Measurements from ENCODE around the gene ENO3. TPM values are rescaled to one million over a fixed set of nuclear protein-coding genes. Genes with fewer than 3 reads are reported as not detected.

Gene ENO3
- total and polyA plus RNA-seq, 2 experiments from 2014 or later: 12.1 to 19.6 TPM

- TF ChIP-seq ZNF462 (CRISPR knock-in tag; IDR thresholded peaks at IDR 0.05) (no peak), ZNF331 (CRISPR knock-in tag; IDR thresholded peaks at IDR 0.05; ENCODE audit: low read depth) (no peak), EZH2 (IDR thresholded peaks at IDR 0.05; ENCODE audit: low read depth, unreplicated experiment) (no peak)
These were observed 1.4 kb upstream of the ENO3 start (continued) for GRCh38 chr17:4949321-4950074.

- peaks cover 38% of the 10 kb centered on the region for H3K4me1 Mint-ChIP-seq
- peaks cover 15% of the 10 kb centered on the region for H4K20me1 ChIP-seq (replicated peaks; ENCODE audit: insufficient read depth)
- H3K36me3 ChIP-seq (ENCODE audit: insufficient read depth): peaks cover 15% of the 10 kb centered on the region
- H3K9me2 ChIP-seq (ENCODE audit: insufficient read depth): no peaks in the 10 kb centered on the region
- H3K4me1 ChIP-seq (ENCODE audit: insufficient read depth): peaks cover 32% of the 10 kb centered on the region
- peak overlapping the region; percentile 95 for H3K27ac Mint-ChIP-seq
- peaks cover 27% of the 10 kb centered on the region for H3K27me3 Mint-ChIP-seq (ENCODE audit: insufficient read depth, low read depth, poor library complexity)
- no peaks in the 10 kb centered on the region for H3K27me3 ChIP-seq (ENCODE audit: insufficient read depth)
- H3K9me3 Mint-ChIP-seq: no peaks in the 10 kb centered on the region; the same call in 2 of the 3 replicates
- H3K4me3 Mint-ChIP-seq: peak overlapping the region; percentile 88
- DNase-seq (ENCODE audit: low spot score) (peak; percentile 68), ATAC-seq (peak; percentile 18)
- peak overlapping the region; percentile 96 for H3K4me3 ChIP-seq
- TF ChIP-seq NANOG (IDR thresholded peaks at IDR 0.05; ENCODE audit: borderline replicate concordance) (no peak), POLR2AphosphoS5 (IDR thresholded peaks at IDR 0.05; ENCODE audit: low read depth) (peak; percentile 18; the same call in 1 of the 2 replicates)
- peaks cover 30% of the 10 kb centered on the region for H3K79me2 ChIP-seq (replicated peaks; ENCODE audit: insufficient read depth)
- peak overlapping the region; percentile 96 for H3K27ac ChIP-seq (ENCODE audit: low read depth)
- H3K4me2 ChIP-seq: peak overlapping the region; percentile 96
- H3F3A ChIP-seq (replicated peaks; ENCODE audit: low read depth): peaks cover 22% of the 10 kb centered on the region
- H3K36me3 Mint-ChIP-seq (ENCODE audit: low read depth): peaks cover 27% of the 10 kb centered on the region
- peak overlapping the region; percentile 5; the same call in 1 of the 2 replicates for H2AFZ ChIP-seq
These were observed 709 bp upstream of the ENO3 start for GRCh38 chr17:4950075-4950745.
